Measurements from ENCODE around the gene RBM42.

The RBM42 gene, protein sequence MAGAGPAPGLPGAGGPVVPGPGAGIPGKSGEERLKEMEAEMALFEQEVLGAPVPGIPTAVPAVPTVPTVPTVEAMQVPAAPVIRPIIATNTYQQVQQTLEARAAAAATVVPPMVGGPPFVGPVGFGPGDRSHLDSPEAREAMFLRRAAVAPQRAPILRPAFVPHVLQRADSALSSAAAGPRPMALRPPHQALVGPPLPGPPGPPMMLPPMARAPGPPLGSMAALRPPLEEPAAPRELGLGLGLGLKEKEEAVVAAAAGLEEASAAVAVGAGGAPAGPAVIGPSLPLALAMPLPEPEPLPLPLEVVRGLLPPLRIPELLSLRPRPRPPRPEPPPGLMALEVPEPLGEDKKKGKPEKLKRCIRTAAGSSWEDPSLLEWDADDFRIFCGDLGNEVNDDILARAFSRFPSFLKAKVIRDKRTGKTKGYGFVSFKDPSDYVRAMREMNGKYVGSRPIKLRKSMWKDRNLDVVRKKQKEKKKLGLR

GRCh38 chr19:35628565-35629331 is at the start of gene RBM42:
RBM42 (plus strand) TSS chr19:35629036; CDS start chr19:35629154, 118 bp downstream.
- Histone ChIP-seq H3K36me3 (ENCODE audit: low read depth) (peaks cover 41% of the 10 kb centered on the region), H3K27ac (ENCODE audit: poor library complexity, severe bottlenecking) (peak within 1 kb of the TSS; percentile 52), H3K27me3 (ENCODE audit: insufficient read depth, poor library complexity, severe bottlenecking) (no peaks in the 10 kb centered on the region), H3K9me3 (ENCODE audit: severe bottlenecking) (no peaks in the 10 kb centered on the region), H3K4me3 (ENCODE audit: severe bottlenecking) (peak within 1 kb of the TSS; percentile 86), H3K4me1 (ENCODE audit: insufficient read depth, poor library complexity, severe bottlenecking) (peaks cover 2% of the 10 kb centered on the region)
- ATAC-seq (ENCODE audit: low read depth) (peak; percentile 100), DNase-seq (ENCODE audit: low spot score) (peak; percentile 97)
- no peak for TF ChIP-seq CTCF (IDR thresholded peaks at IDR 0.05; ENCODE audit: poor library complexity, severe bottlenecking)

GRCh38 chr19:35582760-35583159 is 46.1 kb upstream of the RBM42 start:
- H3K27me3 ChIP-seq (ENCODE audit: insufficient read depth, poor library complexity, severe bottlenecking), result no peaks in the 10 kb centered on the region
- no peak for TF ChIP-seq CTCF (IDR thresholded peaks at IDR 0.05; ENCODE audit: poor library complexity, severe bottlenecking)
- no peak for ATAC-seq (ENCODE audit: low read depth)

DNA sequence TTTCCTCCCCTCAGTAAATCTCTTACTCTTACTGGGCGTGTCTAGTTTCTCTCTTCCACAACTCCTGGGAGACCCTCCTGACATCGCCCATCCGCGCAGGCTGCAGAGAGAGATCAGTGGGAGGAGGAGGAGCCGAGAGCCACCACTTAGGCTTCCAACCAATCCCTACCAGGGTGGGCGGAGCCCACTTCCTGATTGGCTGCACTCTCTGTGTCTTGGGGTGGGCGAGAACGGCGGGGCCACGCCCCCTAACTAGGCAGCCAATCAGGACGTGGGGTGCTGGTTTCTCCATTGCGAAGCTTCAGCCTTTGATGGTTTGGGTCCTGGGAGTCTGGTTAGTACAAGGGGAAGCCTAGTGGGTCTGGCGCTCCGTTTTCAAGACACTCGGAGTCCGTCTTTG is 43.0 kb upstream of the RBM42 start, which contains the start of gene PMIS2:
Gene PMIS2, plus strand, starts transcription at position 326 of the 400 bp plus-strand sequence. CDS start 87 bp downstream, outside the sequence.
- TF ChIP-seq CTCF (IDR thresholded peaks at IDR 0.05; ENCODE audit: poor library complexity, severe bottlenecking), result no peak
- H3K9me3 ChIP-seq (ENCODE audit: severe bottlenecking), result no peaks in the 10 kb centered on the region
- H3K27ac ChIP-seq (ENCODE audit: poor library complexity, severe bottlenecking), result no peak within 1 kb of the TSS
- no peak for DNase-seq (ENCODE audit: low spot score)
- H3K4me3 ChIP-seq (ENCODE audit: severe bottlenecking), result no peak within 1 kb of the TSS
- no peaks in the 10 kb centered on the region for H3K4me1 ChIP-seq (ENCODE audit: insufficient read depth, poor library complexity, severe bottlenecking)
- H3K27me3 ChIP-seq (ENCODE audit: insufficient read depth, poor library complexity, severe bottlenecking), result no peaks in the 10 kb centered on the region
- ATAC-seq (ENCODE audit: low read depth), result peak; percentile 46; the same call in 2 of the 3 replicates
- no peaks in the 10 kb centered on the region for H3K36me3 ChIP-seq (ENCODE audit: low read depth)

More at GRCh38 chr19:35582760-35583159, 46.1 kb upstream of the RBM42 start:
- no peaks in the 10 kb centered on the region for H3K36me3 ChIP-seq (ENCODE audit: low read depth)
- H3K27ac ChIP-seq (ENCODE audit: poor library complexity, severe bottlenecking), result no peak overlapping the region
- no peak overlapping the region for H3K4me3 ChIP-seq (ENCODE audit: severe bottlenecking)
- H3K9me3 ChIP-seq (ENCODE audit: severe bottlenecking), result no peaks in the 10 kb centered on the region
- DNase-seq (ENCODE audit: low spot score), result no peak
- H3K4me1 ChIP-seq (ENCODE audit: insufficient read depth, poor library complexity, severe bottlenecking), result no peaks in the 10 kb centered on the region

- Histone ChIP-seq H3K4me3 (ENCODE audit: severe bottlenecking) (no peak overlapping the region), H3K36me3 (ENCODE audit: low read depth) (no peaks in the 10 kb centered on the region), H3K27me3 (ENCODE audit: insufficient read depth, poor library complexity, severe bottlenecking) (no peaks in the 10 kb centered on the region), H3K9me3 (ENCODE audit: severe bottlenecking) (no peaks in the 10 kb centered on the region), H3K27ac (ENCODE audit: poor library complexity, severe bottlenecking) (no peak overlapping the region), H3K4me1 (ENCODE audit: insufficient read depth, poor library complexity, severe bottlenecking) (no peaks in the 10 kb centered on the region)
- ATAC-seq (ENCODE audit: low read depth) (no peak), DNase-seq (ENCODE audit: low spot score) (no peak)
- TF ChIP-seq CTCF (IDR thresholded peaks at IDR 0.05; ENCODE audit: poor library complexity, severe bottlenecking), result no peak
Observed at GRCh38 chr19:35587321-35587720, 41.5 kb upstream of the RBM42 start.

Data from RWPE2 (cell line).